SW 1271 (cell line): ENCODE results near the gene OR7A10.
"Not testable (repeated sequence)": the region's sequence is repeated elsewhere in the genome, so short reads cannot be mapped to it uniquely, and the experiment has no call there.

Source experiments
- DNase-seq, 2 experiments: peaks; one replicate each; lab custom pipeline; 2025; lab: John Stamatoyannopoulos, UW

OR7A10 gene

DNA sequence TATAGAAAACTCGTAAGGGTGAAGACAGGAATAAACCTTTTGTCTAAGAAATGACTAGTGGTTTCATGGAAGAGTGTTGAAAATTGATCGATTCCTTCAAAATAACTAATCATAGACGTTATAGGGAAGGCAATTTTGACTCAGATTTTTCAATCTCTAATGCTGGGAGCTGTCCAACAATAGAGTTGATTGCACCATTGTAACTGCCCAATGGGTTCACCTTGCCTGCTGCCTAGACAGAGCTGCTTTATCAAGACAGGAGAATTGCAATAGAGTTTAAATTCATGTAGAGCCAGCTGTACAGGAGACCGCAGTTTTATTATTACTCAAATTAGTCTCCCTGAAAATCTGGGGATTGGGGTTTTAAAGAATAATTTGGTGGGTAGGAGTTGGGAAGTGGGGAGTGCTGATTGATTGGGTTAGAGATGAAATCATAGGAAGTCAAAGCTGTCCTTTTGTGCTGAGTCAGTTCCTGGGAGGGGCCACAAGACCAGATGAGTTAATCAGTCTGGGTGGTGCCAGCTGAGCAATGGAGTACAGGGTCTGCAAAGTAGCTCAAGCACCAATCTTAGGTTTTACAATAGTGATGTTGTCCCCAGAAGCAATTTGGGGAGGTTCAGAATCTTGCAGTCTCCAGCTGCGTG is 53.5 kb downstream of the OR7A10 start:
- no peak for DNase-seq

DNA sequence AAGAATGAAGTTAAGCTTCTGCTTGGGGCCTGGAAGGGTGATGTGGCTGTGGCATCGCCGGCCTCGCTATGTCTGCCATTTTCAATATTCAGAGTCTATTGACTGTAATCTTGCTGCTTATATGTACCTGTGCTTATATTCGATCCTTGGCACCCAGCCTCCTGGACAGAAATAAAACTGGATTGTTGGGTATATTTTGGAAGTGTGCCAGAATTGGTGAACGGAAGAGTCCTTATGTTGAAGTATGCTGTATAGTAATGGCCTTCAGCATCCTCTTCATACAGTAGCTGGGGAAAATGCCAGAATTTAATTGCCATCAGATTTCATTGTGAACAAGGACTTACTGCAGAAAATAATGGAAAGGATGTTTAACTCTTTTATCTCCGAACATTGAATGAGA is 56.5 kb downstream of the OR7A10 start:
- DNase-seq, result not testable (repeated sequence)
